ENCODE measurements around the gene WDR55.
"Not testable (repeated sequence)": the region's sequence is repeated elsewhere in the genome, so short reads cannot be mapped to it uniquely, and the experiment has no call there.

WDR55 gene

DNA sequence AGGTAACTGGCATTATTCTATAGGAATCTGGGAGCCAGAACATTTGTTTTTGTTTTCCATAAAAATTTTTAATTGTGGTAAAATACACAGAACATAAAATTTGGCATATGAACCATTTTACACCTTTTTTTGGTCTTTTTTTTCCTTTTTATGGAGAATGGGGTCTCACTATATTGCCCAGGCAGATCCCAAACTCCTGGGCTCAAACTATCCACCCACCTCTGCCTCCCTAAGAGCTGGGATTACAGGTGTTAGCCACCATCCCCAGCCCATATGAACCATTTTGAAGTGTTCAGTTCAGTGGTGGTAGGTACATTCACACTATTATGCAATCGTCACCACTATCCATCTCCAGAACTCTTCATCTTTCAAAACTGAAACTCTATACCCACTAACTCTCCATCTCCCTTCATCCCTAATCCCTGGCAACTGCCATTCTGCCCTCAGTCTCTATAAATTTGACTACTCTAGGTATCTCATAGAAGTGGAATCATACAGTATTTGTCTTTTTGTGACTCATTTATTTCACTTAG, 48.9 kb downstream of the WDR55 start:
- no peak for DNase-seq

DNA sequence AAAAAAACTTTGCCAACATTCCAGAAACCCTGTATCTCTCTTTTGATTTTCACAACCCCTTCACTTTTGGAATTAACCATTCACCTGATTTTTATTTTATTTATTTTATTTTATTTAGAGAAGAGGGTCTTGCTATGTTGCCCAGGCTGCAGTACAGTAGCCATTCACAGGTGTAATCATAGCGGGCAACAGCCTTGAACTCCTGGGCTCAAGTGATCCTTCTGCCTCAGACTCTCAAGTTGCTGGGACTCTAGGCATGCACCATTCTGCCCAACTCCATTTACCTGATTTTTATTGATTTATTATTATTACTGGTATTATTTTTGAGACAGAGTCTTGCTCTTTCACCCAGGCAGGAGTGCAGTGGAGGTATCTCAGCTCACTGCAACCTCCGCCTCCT, 51.5 kb downstream of the WDR55 start:
- not testable (repeated sequence) for DNase-seq

GRCh38 chr5:140718266-140718592, 53.5 kb downstream of the WDR55 start:
- no peak for DNase-seq

GRCh38 chr5:140720738-140721137, 56.0 kb downstream of the WDR55 start:
- DNase-seq = not testable (repeated sequence)

DNA sequence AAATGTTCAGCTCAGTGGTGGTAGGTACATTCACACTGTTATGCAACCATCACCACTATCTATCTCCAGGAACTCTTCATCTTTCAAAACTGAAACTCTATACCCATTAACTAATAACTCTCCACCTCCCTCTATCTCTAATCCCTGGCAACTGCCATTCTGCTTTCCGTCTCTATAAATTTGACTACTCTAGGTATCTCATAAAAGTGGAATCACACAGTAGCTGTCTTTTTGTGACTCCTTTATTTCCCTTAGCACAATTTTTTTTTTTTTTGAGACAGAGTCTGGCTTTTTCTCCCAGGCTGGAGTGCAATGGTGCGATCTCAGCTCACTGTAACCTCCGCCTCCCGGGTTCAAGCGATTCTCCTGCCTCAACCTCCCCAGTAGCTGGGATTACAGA, 56.7 kb downstream of the WDR55 start:
- DNase-seq = not testable (repeated sequence)

All from SHP77 treated with DMSO at 0.1 percent for 48 hours (cell line).